ENCODE data around the gene STRN3. TPM values are rescaled to one million over a fixed set of nuclear protein-coding genes. Genes with fewer than 3 reads are reported as not detected.

Gene STRN3
- total and polyA plus RNA-seq, 2 of the 4 experiments (the other 2 are of a cell fraction): 10.8 to 78.7 TPM

DNA sequence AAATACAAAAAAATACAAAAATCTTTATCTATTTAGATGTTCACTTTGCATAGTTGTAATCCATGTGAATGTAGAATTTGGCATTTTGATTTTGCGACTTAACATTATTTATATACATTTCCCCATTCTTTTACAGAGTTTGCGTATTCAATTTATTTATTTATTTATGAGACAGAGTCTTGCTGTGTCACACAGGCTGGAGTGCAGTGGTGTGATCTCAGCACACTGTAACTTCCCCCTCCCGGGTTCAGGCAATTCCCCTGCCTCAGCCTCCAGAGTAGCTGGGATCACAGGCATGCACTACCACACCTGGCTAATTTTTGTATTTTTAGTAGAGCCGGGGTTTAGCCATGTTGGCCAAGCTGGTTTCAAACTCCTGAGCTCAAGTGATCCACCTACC lies 25.3 kb upstream of the STRN3 start:
- intact Hi-C loops (cut with micrococcal nuclease): no loop called here
- Histone ChIP-seq H2BK120ac (ENCODE audit: low read depth, low read length) (no peak overlapping the region), H3K79me1 (ENCODE audit: low read depth in 1 of 2, low read length in 2 of 2) (peaks cover 0 to 13% of the 10 kb centered on the region in 2 experiments; a peak in 1 of 4 replicates), H4K8ac (ENCODE audit: low read depth in 2 of 2, low read length in 2 of 2) (no peak overlapping the region), H2AFZ (replicated peaks; ENCODE audit: low read length, poor library complexity) (no peak overlapping the region), H3K4me1 (ENCODE audit: control insufficient read depth, insufficient read depth, low read length) (no peaks in the 10 kb centered on the region; the same call in none of the 2 replicates), H3K4me2 (ENCODE audit: low read depth, low read length) (no peak overlapping the region), H2AK5ac (ENCODE audit: low read depth, low read length) (no peak overlapping the region), H3K27me3 (ENCODE audit: control insufficient read depth, insufficient read depth, low read length) (no peaks in the 10 kb centered on the region), H3K14ac (replicated peaks; ENCODE audit: low read depth, low read length) (no peak overlapping the region), H3K18ac (ENCODE audit: low read depth, low read length) (no peak overlapping the region), H3K9ac (ENCODE audit: low read depth, low read length) (no peak overlapping the region), H2AK9ac (replicated peaks; ENCODE audit: low read depth, low read length, poor library complexity) (no peak overlapping the region), H2BK5ac (ENCODE audit: low read depth, low read length, poor library complexity, severe bottlenecking) (no peak overlapping the region), H2BK20ac (ENCODE audit: low read depth, low read length) (no peak overlapping the region), H3K9me3 (ENCODE audit: control insufficient read depth, insufficient read depth, low read length) (no peaks in the 10 kb centered on the region), H3K36me3 (ENCODE audit: control insufficient read depth, insufficient read depth, low read length) (no peaks in the 10 kb centered on the region), H3K56ac (ENCODE audit: extremely low read depth, insufficient read depth, low read length) (no peak overlapping the region), H3K27ac (ENCODE audit: insufficient read depth, low read length) (no peak overlapping the region), H3K23ac (ENCODE audit: low read depth, low read length) (no peak overlapping the region), H3K4me3 (ENCODE audit: insufficient read depth, low read depth, low read length) (no peak overlapping the region), H4K91ac (ENCODE audit: insufficient read depth, low read depth, low read length) (no peak overlapping the region), H4K5ac (ENCODE audit: low read depth, low read length) (no peak overlapping the region), H3K4ac (ENCODE audit: low read depth, low read length) (no peak overlapping the region), H2BK15ac (ENCODE audit: low read depth, low read length) (no peak overlapping the region), H4K20me1 (ENCODE audit: insufficient read depth, low read length) (no peaks in the 10 kb centered on the region), H3K9me1 (ENCODE audit: insufficient read depth, low read length) (peaks cover 3% of the 10 kb centered on the region; the same call in 1 of the 2 replicates)
- POLR2A ChIA-PET (ENCODE audit: unreplicated experiment): no interaction called here
- WGBS, 2 experiments (ENCODE audit: extremely low coverage in 2 of 2, insufficient read length in 1 of 2): no CpG with 5 or more reads among the region's 4 CpGs
- TF ChIP-seq MAFK (IDR thresholded peaks at IDR 0.05; ENCODE audit: low read depth, low read length) (no peak), NFE2L2 (IDR thresholded peaks at IDR 0.05; ENCODE audit: low read depth, low read length) (no peak), CHD1 (IDR thresholded peaks at IDR 0.05; ENCODE audit: low read depth, low read length) (no peak), ELK1 (IDR thresholded peaks at IDR 0.05; ENCODE audit: borderline replicate concordance, low read depth, low read length) (no peak), POLR2A (IDR thresholded peaks at IDR 0.05; ENCODE audit: low read depth, low read length) (no peak), MAZ (IDR thresholded peaks at IDR 0.05; ENCODE audit: borderline replicate concordance, low read depth, low read length) (no peak), CTCF (conservative IDR thresholded peaks at IDR 0.05; ENCODE audit: low read depth, low read length) (no peak), BHLHE40 (IDR thresholded peaks at IDR 0.05; ENCODE audit: low read depth, low read length) (no peak), RCOR1 (IDR thresholded peaks at IDR 0.05; ENCODE audit: insufficient replicate concordance, low read length) (no peak), RFX5 (IDR thresholded peaks at IDR 0.05; ENCODE audit: low read depth, low read length) (no peak), SMC3 (IDR thresholded peaks at IDR 0.05; ENCODE audit: low read depth, low read length) (no peak), MXI1 (IDR thresholded peaks at IDR 0.05; ENCODE audit: borderline replicate concordance, low read depth, low read length) (no peak), FOS (IDR thresholded peaks at IDR 0.05; ENCODE audit: low read depth, low read length) (no peak), RAD21 (IDR thresholded peaks at IDR 0.05; ENCODE audit: low read length) (no peak), CEBPB (IDR thresholded peaks at IDR 0.05; ENCODE audit: low read depth, low read length) (no peak)
- TF ChIP-seq, protein P1, sequence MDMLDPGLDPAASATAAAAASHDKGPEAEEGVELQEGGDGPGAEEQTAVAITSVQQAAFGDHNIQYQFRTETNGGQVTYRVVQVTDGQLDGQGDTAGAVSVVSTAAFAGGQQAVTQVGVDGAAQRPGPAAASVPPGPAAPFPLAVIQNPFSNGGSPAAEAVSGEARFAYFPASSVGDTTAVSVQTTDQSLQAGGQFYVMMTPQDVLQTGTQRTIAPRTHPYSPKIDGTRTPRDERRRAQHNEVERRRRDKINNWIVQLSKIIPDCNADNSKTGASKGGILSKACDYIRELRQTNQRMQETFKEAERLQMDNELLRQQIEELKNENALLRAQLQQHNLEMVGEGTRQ (IDR thresholded peaks at IDR 0.05; ENCODE audit: low read depth, low read length): no peak
- DNase-seq (peak; percentile 34), ATAC-seq (ENCODE audit: low read depth) (peak; percentile 57)
- no TSS peak for BruUV-seq (replicated peaks)
- in situ Hi-C loops (cut with MboI; ENCODE audit: low sequenced_read_pairs): no loop called here
- CTCF ChIA-PET: no interaction called here
- dilution Hi-C loops (cut with HindIII; ENCODE audit: low sequenced_read_pairs, unreplicated experiment): no loop called here

All from IMR-90 (cell line).